Skeletal muscle tissue (tissue), 4 donors: Measurements from ENCODE around the gene RPA1. TPM values are rescaled to one million over a fixed set of nuclear protein-coding genes. Genes with fewer than 3 reads are reported as not detected.

Experiments used
- H3K27ac ChIP-seq: one replicate; pipeline ENCODE4 v1.7.0; 2013; ENCODE audit warnings: mild to moderate bottlenecking, low read depth, low read length, inconsistent platforms
- H3K27me3 ChIP-seq, 3 donors: one replicate each; pipeline ENCODE4 v1.7.0; 2013; ENCODE audit warnings: low read length in 3 of 3; ENCODE audit not compliant: control insufficient read depth in 3 of 3, insufficient read depth in 3 of 3
- H3K36me3 ChIP-seq, 3 donors: one replicate each; pipeline ENCODE4 v1.7.0; 2013; ENCODE audit warnings: low read length in 3 of 3; ENCODE audit not compliant: control insufficient read depth in 3 of 3, insufficient read depth in 3 of 3
- H3K4me1 ChIP-seq, 3 donors: one replicate each; pipeline ENCODE4 v1.7.0; 2013; ENCODE audit warnings: low read length in 3 of 3, mild to moderate bottlenecking in 3 of 3; ENCODE audit not compliant: control insufficient read depth in 3 of 3, insufficient read depth in 3 of 3
- H3K4me3 ChIP-seq, 3 donors: one replicate each; pipeline ENCODE4 v1.7.0; 2013; ENCODE audit warnings: low read length in 3 of 3
- H3K9ac ChIP-seq, 3 donors: one replicate each; pipeline ENCODE4 v1.7.0; 2013; ENCODE audit warnings: low read length in 3 of 3, mild to moderate bottlenecking in 3 of 3, moderate library complexity in 2 of 3, low read depth in 1 of 3
- H3K9me3 ChIP-seq, 3 donors: one replicate each; pipeline ENCODE4 v1.7.0; 2013; ENCODE audit warnings: low read length in 3 of 3; ENCODE audit not compliant: control insufficient read depth in 3 of 3
- total RNA-seq: library from RNA; depleted of rRNA; stranded (reverse); fragments of >200 nt; gene quantifications from one replicate; pipeline ENCODE4 v1.2.3, GENCODE V29; 2014
- donor health status: Osteomylitis.

The RPA1 gene
- total RNA-seq, 1 donor from 2014 or later, result 26.1 TPM

DNA sequence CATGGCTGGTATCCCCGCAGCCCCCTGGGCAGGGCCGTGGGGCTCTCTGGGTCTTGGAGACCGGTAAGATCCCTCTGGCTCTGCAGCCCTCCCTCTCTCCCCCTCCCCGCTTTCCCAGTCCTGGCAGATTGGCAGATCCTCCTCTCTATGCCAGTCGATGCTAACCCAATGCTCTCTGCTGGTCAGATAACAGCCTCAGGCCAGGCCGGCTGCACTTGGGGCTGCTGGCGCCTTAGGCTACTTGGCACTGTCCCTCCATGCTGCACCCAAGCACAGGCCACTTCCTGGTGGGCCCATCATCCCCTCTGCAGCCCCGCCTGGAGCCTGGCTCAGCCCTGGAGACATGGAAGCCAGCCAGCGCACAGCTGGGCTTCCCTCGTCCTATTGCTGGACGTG is 113.6 kb downstream of the RPA1 start:
- Histone ChIP-seq H3K36me3 (no peaks in the 10 kb centered on the region), H3K9me3 (no peaks in the 10 kb centered on the region), H3K27ac (no peak overlapping the region), H3K27me3 (peaks cover 0 to 7% (median 4%) of the 10 kb centered on the region in 3 donors), H3K4me1 (peaks cover 16 to 26% (median 18%) of the 10 kb centered on the region in 3 donors), H3K4me3 (no peak overlapping the region), H3K9ac (no peak overlapping the region)

DNA sequence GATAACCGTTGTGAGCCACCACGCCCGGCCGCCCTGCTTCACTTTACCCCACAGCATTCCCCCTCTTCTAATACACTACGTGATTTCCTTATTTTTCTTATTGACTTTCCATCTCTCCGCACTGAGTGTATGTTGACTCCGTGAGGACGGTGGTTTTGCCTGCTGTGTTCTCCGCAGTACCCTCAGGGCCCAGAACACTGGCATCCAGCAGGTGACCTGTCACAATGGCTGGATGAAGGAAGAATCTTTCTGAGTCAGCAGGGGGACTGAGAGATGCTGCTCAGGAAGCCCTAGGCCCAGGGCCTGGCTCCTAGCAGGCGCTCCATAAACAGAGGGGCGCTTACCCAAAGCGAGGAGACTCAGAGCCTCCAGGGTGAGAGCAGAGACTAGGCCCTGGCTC is 115.8 kb downstream of the RPA1 start:
- H3K9me3 ChIP-seq, result no peaks in the 10 kb centered on the region
- H3K27me3 ChIP-seq, result peaks cover 0 to 5% (median 4%) of the 10 kb centered on the region in 3 donors
- H3K9ac ChIP-seq, result no peak overlapping the region
- H3K36me3 ChIP-seq, result no peaks in the 10 kb centered on the region
- H3K27ac ChIP-seq, result no peak overlapping the region
- no peak overlapping the region for H3K4me3 ChIP-seq
- H3K4me1 ChIP-seq, result peaks cover 4 to 12% (median 5%) of the 10 kb centered on the region in 3 donors

GRCh38 chr17:1946021-1946932 is 116.5 kb downstream of the RPA1 start:
- H3K36me3 ChIP-seq, result no peaks in the 10 kb centered on the region
- peaks cover 0 to 5% (median 0%) of the 10 kb centered on the region in 3 donors for H3K4me1 ChIP-seq
- peaks cover 0 to under 1% (median 0%) of the 10 kb centered on the region in 3 donors for H3K27me3 ChIP-seq
- no peaks in the 10 kb centered on the region for H3K9me3 ChIP-seq
- H3K9ac ChIP-seq, result no peak overlapping the region
- H3K27ac ChIP-seq, result no peak overlapping the region
- H3K4me3 ChIP-seq, result no peak overlapping the region

- Histone ChIP-seq H3K4me3 (no peak overlapping the region), H3K36me3 (no peaks in the 10 kb centered on the region), H3K27ac (no peak overlapping the region), H3K9ac (no peak overlapping the region), H3K27me3 (no peaks in the 10 kb centered on the region), H3K9me3 (no peaks in the 10 kb centered on the region), H3K4me1 (no peaks in the 10 kb centered on the region)
Observed at GRCh38 chr17:1947229-1947742, 117.5 kb downstream of the RPA1 start.

DNA sequence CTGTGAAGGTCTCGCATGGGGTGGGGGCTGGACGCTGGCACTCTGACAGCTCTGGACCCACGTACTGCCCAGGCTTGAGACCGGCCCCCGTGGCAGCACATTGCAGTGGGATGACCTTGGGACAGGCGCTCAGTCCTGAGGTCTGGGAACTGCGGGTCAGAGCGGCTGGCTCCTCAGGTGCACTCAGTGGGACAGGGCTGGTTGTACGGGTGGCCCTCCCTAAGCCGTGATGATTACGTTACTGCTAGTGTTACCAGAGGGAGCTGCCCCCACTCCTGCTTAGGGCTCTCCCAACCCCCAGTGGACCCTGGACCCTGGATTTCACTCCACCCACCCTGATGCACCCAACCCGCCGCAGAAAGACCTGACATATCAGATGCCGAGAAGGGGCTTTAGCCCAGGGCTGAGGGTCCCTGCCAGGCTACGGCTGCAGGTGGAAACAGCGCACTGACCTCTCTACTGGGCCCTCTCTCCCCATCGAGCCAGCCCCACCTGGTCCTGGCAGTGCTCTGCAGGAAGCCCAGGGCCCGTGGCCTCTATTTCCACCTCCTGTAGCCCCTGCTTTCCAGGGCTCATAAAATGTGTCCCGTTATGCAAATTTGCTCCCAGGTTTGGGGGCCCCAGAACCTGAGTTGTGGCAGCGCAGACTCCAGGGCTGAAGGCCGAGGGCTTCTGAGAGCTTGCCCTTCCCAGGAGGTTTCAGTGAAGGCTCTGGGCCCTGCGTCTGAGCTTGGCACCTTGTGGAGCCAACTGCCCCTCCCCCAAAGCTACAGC is 118.1 kb downstream of the RPA1 start:
- no peaks in the 10 kb centered on the region for H3K36me3 ChIP-seq
- H3K4me3 ChIP-seq, result no peak overlapping the region
- no peak overlapping the region for H3K9ac ChIP-seq
- no peaks in the 10 kb centered on the region for H3K4me1 ChIP-seq
- H3K27ac ChIP-seq, result no peak overlapping the region
- no peaks in the 10 kb centered on the region for H3K9me3 ChIP-seq
- H3K27me3 ChIP-seq, result no peaks in the 10 kb centered on the region

DNA sequence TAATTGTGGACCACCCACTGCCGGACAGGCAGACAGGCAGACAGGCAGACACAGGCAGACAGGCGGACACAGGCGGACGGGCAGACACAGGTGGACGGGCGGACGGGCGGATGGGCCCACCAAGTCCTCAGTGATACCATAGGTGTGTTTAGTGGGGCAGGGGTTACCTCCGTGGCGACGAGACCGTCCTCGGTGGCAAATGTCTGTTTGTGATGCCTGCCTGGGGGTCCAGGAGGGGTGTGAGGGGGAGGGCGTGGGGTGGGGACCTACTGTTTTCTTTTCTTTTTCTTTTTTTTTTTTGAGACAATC is 118.7 kb downstream of the RPA1 start:
- Histone ChIP-seq H3K4me1 (no peaks in the 10 kb centered on the region), H3K36me3 (no peaks in the 10 kb centered on the region), H3K4me3 (no peak overlapping the region), H3K9ac (no peak overlapping the region), H3K27me3 (no peaks in the 10 kb centered on the region), H3K9me3 (no peaks in the 10 kb centered on the region), H3K27ac (no peak overlapping the region)

Other genes starting within 250 kb of the RPA1 start
- gene SLC43A2, start 201.2 kb upstream of the RPA1 start, total RNA-seq, result 4.7 TPM
- gene SCARF1, start 184.3 kb upstream of the RPA1 start, total RNA-seq, result 5.7 TPM
- 9.9 TPM for gene RILP, start 180.1 kb upstream of the RPA1 start, total RNA-seq
- gene PRPF8, start 145.1 kb upstream of the RPA1 start, total RNA-seq, result 96.0 TPM
- 2.1 TPM for gene TLCD2, start 119.6 kb upstream of the RPA1 start, total RNA-seq
- gene WDR81, start 105.3 kb upstream of the RPA1 start, total RNA-seq, result 10.4 TPM
- not detected for gene SERPINF2, start 87.1 kb upstream of the RPA1 start, total RNA-seq
- 328 TPM for gene SERPINF1, start 67.9 kb upstream of the RPA1 start, total RNA-seq
- 8.4 TPM for gene SMYD4, start 103 bp upstream of the RPA1 start, total RNA-seq
- gene RTN4RL1, start 195.3 kb downstream of the RPA1 start, total RNA-seq, result 1.0 TPM
- gene DPH1, start 200.1 kb downstream of the RPA1 start, total RNA-seq, result 14.1 TPM
- gene OVCA2, start 212.0 kb downstream of the RPA1 start, total RNA-seq, result 24.0 TPM
- gene HIC1, start 225.1 kb downstream of the RPA1 start, total RNA-seq, result 23.5 TPM